Activated CD8-positive, alpha-beta T cell treated with anti-CD3 and anti-CD28 coated beads, Interleukin-2, amount 10 ng/mL, durations not matched to agents 7 days and 5 days (primary cell): ENCODE results near the gene ORAI3. TPM values are rescaled to one million over a fixed set of nuclear protein-coding genes. Genes with fewer than 3 reads are reported as not detected.
A peak's percentile ranks its signal among the peaks of the same experiment; 100 is the strongest.

Source experiments
- ATAC-seq: fragments of 150-1000 bp; cut with Tn5 transposase; one replicate; pipeline ENCODE4 v1.10.0; 2021; ENCODE audit warnings: moderate library complexity
- CTCF ChIA-PET: fragments of 350-600 bp; sonication (Branson Sonifier 250); formaldehyde crosslinking; loops from one replicate; lab custom pipeline; 2021; ENCODE audit warnings: antibody characterized with exemption; lab: Charles Lee
- POLR2A ChIA-PET: fragments of 350-600 bp; sonication (Branson Sonifier 250); formaldehyde crosslinking; loops from one replicate; lab custom pipeline; 2021; ENCODE audit warnings: antibody characterized with exemption; lab: Charles Lee
- DNase-seq: peaks from one replicate; pipeline ENCODE4 v3.0.0-alpha.2; 2020
- H3K27ac Mint-ChIP-seq: one replicate; pipeline ENCODE4 v1.8.0; 2021; ENCODE audit warnings: mild to moderate bottlenecking, mixed read lengths
- H3K27me3 Mint-ChIP-seq: one replicate; pipeline ENCODE4 v1.8.0; 2021; ENCODE audit warnings: low read depth, mixed read lengths
- H3K36me3 Mint-ChIP-seq: one replicate; pipeline ENCODE4 v1.8.0; 2021; ENCODE audit warnings: low read depth, mixed read lengths
- H3K4me1 Mint-ChIP-seq: one replicate; pipeline ENCODE4 v1.8.0; 2021; ENCODE audit warnings: low read depth, mixed read lengths
- H3K4me3 Mint-ChIP-seq: one replicate; pipeline ENCODE4 v1.8.0; 2021; ENCODE audit warnings: mild to moderate bottlenecking, mixed read lengths
- H3K9me3 Mint-ChIP-seq: one replicate; pipeline ENCODE4 v1.8.0; 2022; ENCODE audit warnings: mixed read lengths; ENCODE audit not compliant: insufficient read depth
- total RNA-seq, 2 experiments: library from RNA; stranded (reverse); gene quantifications; one replicate each; pipeline ENCODE4 v1.2.3, GENCODE V29; 2021

ORAI3 gene
- total RNA-seq, 2 experiments from 2014 or later, result 21.4 to 23.1 TPM

DNA sequence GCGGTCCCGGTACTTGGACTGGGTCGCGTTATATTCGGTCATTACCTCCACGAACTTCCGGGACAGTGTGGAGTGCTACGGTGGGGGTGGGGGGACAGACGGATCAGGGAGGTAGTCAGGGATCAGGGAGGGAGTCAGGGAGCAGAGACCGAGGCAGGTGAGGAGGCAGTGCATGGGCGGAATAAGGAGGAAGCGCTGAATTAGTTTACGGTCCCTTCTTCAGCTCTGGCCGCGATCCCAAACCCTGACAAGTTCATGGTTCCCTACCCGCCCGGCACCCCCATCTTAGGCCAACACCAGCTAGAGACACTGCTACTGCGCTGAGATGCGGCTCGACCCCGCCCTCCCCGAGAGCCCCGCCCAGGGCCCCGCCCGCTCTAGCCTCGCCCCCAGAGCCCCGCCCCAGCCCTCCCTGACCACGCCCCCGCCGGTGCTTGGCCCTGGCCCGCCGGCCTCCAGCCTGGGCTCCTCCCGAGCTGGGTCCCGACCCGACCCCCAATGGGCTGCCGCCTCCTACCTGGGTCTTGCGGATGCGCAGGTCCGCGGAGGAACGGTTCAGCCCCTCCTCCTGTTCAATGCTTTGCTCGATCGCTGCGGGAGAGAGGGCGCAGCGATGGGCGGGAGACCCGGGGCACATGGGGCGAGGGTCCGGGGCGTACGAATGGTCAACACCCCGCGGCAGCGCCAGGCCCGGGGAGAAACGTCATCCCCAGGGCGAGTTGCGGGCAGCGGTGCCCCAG lies 48.3 kb downstream of the ORAI3 start:
- Mint-ChIP-seq H3K9me3 (no peaks in the 10 kb centered on the region), H3K4me3 (peak overlapping the region; percentile 92), H3K27me3 (peaks cover 4% of the 10 kb centered on the region), H3K27ac (peak overlapping the region; percentile 94), H3K36me3 (no peaks in the 10 kb centered on the region), H3K4me1 (peaks cover 32% of the 10 kb centered on the region)
- ChIA-PET POLR2A (interaction anchor here (0.6 to 1.6 kb wide), 7 partner anchors 9 to 183 kb away, joined by 3 to 13 read pairs (median 5); partner anchors contain the start of genes FUS, KAT8, ZNF646 and ZNF668), CTCF (interaction anchor here (1.0 to 1.2 kb wide), 3 partner anchors 13 to 463 kb away, joined by 3 to 6 read pairs (median 4); partner anchors contain the start of gene HSD3B7)
- DNase-seq (peak; percentile 90), ATAC-seq (peak; percentile 99)

DNA sequence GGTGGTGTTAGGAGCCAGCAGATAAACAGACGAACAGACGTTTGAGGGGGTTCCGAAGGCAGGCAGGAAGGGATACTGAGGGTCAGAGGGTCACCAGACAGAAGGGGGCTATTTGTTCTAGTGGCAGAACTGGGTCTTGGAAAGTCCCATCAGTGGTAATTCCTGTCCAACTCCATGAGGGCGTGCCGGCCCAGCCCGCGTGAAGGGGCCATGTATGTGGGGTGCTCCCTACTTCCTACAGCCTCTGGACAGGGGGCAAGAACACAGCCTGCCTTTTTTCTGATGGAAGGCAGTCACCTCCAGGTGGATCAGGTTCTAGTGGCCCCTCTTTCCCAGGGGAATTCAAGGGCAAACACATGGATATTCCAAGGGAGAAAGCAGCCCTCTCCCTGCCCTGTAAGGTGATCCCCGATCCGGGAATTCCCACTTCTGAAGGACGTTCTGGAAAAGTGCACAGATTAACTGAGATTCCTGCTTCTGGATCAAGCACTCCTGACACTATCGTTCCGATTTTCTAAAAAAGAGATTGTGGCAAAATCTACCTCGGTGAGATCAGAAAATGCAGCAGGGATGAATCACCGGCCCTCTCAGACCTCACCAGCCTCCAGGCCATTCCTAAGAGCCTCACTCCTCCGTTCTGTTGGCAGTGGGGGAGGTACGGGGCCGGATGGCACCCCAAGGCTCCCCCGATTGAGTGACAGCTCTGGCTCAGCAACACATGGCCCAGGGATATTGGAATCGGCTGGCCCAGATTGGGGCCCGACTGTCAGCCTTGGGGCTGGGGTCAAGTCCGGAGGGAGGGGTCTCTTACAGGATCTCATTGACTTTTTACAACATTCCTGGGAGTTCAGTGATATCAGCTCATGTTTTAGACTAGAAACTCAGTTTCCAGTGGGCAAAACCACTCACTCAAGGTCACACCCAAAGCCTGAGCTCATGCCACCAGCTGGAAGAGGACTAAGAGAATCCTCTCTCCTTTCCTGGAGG lies 49.1 kb downstream of the ORAI3 start:
- POLR2A ChIA-PET, result interaction anchor here (0.6 to 1.6 kb wide), 6 partner anchors 8 to 144 kb away, joined by 3 to 13 read pairs (median 5); partner anchors contain the start of genes KAT8, ZNF646 and ZNF668
- Mint-ChIP-seq H3K36me3 (no peaks in the 10 kb centered on the region), H3K9me3 (no peaks in the 10 kb centered on the region)

GRCh38 chr16:30998852-30999761 lies 50.2 kb downstream of the ORAI3 start:
- Mint-ChIP-seq H3K9me3 (no peaks in the 10 kb centered on the region), H3K4me3 (no peak overlapping the region), H3K4me1 (peaks cover 15% of the 10 kb centered on the region), H3K27ac (no peak overlapping the region), H3K27me3 (peaks cover 4% of the 10 kb centered on the region), H3K36me3 (no peaks in the 10 kb centered on the region)
- ChIA-PET POLR2A (no interaction called here), CTCF (interaction anchor here (0.7 to 1.9 kb wide), 6 partner anchors 13 to 512 kb away, joined by 3 to 5 read pairs (median 4); partner anchors contain the start of genes ZNF646 and ZNF668)
- DNase-seq (no peak), ATAC-seq (no peak)

More for the DNA sequence above, 49.1 kb downstream of the ORAI3 start:
- H3K27me3 Mint-ChIP-seq, result peaks cover 4% of the 10 kb centered on the region
- CTCF ChIA-PET, result interaction anchor here (1.0 to 1.9 kb wide), 7 partner anchors 13 to 462 kb away, joined by 3 to 6 read pairs (median 4); partner anchors contain the start of genes HSD3B7, ZNF646 and ZNF668
- peaks cover 25% of the 10 kb centered on the region for H3K4me1 Mint-ChIP-seq
- no peak overlapping the region for H3K27ac Mint-ChIP-seq
- ATAC-seq (no peak), DNase-seq (no peak)
- peak overlapping the region; percentile 62 for H3K4me3 Mint-ChIP-seq

DNA sequence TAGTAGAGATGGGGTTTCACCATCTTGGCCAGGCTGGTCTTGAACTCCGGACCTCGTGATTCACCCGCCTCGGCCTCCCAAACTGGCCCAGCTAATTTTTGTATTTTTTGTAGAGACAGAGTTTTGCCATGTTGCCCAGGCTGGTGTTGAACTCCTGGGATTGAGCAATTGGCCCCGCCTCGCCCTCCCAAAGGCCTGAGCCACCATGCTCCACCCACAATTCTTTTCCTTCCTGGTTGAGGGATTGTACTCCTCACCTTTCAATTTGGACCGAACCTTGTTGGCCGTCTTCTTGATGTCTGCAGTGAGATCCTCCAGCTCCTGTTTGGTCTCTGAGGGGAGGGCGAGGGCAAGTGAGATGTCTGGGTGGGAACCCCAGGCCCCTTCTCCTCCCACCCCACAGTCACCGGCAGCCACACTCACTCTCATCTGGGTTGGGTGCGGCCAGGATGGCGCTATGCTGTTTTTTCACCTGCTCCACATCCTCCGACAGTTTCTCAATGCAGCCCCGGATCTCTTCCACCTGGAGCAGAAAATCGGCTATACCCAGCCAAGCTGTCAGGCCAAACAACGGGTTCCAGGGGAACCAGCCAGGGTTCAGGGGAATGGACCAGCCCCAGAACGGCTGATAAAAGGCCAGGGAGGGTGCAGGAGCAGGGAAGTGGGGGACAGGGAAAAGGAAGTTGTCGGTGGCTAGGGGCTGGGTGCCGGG lies 52.0 kb downstream of the ORAI3 start:
- POLR2A ChIA-PET, result no interaction called here
- H3K9me3 Mint-ChIP-seq, result no peaks in the 10 kb centered on the region
- H3K27ac Mint-ChIP-seq, result no peak overlapping the region
- CTCF ChIA-PET, result no interaction called here
- no peak overlapping the region for H3K4me3 Mint-ChIP-seq
- H3K27me3 Mint-ChIP-seq, result peaks cover 8% of the 10 kb centered on the region
- DNase-seq, result no peak
- H3K4me1 Mint-ChIP-seq, result peaks cover 7% of the 10 kb centered on the region
- ATAC-seq, result no peak
- no peaks in the 10 kb centered on the region for H3K36me3 Mint-ChIP-seq

- CTCF ChIA-PET, result interaction anchor here (1.1 kb wide), 1 partner anchor 140 kb away, joined by 3 read pairs; no protein-coding TSS in a partner anchor
- ATAC-seq, result no peak
- Mint-ChIP-seq H3K36me3 (no peaks in the 10 kb centered on the region), H3K4me3 (no peak overlapping the region), H3K27ac (no peak overlapping the region), H3K27me3 (peaks cover 12% of the 10 kb centered on the region), H3K4me1 (peaks cover 3% of the 10 kb centered on the region), H3K9me3 (no peaks in the 10 kb centered on the region)
- POLR2A ChIA-PET, result no interaction called here
- DNase-seq, result no peak
These were observed 52.8 kb downstream of the ORAI3 start for GRCh38 chr16:31001507-31002249.

DNA sequence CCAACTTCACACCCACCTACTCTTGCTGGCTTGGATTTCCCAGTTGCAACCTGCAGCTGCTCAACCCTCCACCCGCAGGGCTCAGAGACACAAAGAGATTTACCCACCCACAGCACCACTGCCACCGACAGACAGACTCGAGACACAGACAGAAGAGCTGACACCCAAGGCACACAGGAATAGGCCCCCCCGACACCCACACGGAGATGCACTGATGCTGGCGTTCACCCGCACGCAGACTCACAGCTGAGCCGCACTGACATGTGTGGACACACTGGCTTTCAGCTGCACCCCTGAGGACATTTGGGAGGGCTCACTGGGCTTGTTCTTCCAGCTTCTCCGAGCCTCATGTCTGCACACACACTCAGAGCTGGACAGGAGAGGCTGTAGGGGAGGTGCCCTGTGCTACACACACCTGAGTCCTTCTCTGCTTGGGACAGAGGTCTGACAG lies 53.4 kb downstream of the ORAI3 start:
- Mint-ChIP-seq H3K4me3 (no peak overlapping the region), H3K36me3 (no peaks in the 10 kb centered on the region), H3K4me1 (no peaks in the 10 kb centered on the region), H3K9me3 (no peaks in the 10 kb centered on the region), H3K27me3 (peaks cover 14% of the 10 kb centered on the region), H3K27ac (no peak overlapping the region)
- ChIA-PET CTCF (interaction anchor here (1.1 kb wide), 1 partner anchor 140 kb away, joined by 3 read pairs; no protein-coding TSS in a partner anchor), POLR2A (no interaction called here)
- DNase-seq (no peak), ATAC-seq (no peak)

DNA sequence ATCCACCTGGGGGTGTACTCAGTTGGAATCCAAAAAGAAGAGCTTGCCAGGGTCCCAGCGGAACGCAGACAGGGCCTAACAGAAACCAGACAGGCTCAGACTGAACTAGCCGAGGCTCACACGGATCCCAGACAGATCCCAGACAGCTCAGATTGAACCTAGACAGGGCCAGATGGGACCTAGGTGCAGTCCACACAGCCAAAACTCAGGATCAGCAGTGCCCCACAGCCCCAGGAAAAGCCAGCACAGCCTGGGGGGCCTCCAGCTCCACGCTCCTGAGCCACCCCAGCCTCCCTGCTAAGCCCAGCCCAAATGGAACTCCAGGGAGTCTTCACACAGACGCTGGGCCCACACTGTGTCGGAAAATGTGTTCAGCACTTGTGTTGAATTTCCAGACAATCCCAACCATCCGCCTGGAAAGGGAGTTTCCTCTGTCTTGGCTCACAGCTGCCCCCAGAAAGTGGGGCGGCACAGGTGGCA lies 54.0 kb downstream of the ORAI3 start:
- no peak overlapping the region for H3K27ac Mint-ChIP-seq
- ATAC-seq (no peak), DNase-seq (no peak)
- no peak overlapping the region for H3K4me3 Mint-ChIP-seq
- H3K9me3 Mint-ChIP-seq, result no peaks in the 10 kb centered on the region
- H3K4me1 Mint-ChIP-seq, result no peaks in the 10 kb centered on the region
- ChIA-PET CTCF (interaction anchor here (1.1 to 2.1 kb wide), 2 partner anchors 19 to 139 kb away, joined by 3 to 9 read pairs; partner anchors contain the start of gene HSD3B7), POLR2A (interaction anchor here (0.6 kb wide), 2 partner anchors 17 to 112 kb away, joined by 3 read pairs; no protein-coding TSS in a partner anchor)
- H3K27me3 Mint-ChIP-seq, result peaks cover 19% of the 10 kb centered on the region
- H3K36me3 Mint-ChIP-seq, result no peaks in the 10 kb centered on the region

DNA sequence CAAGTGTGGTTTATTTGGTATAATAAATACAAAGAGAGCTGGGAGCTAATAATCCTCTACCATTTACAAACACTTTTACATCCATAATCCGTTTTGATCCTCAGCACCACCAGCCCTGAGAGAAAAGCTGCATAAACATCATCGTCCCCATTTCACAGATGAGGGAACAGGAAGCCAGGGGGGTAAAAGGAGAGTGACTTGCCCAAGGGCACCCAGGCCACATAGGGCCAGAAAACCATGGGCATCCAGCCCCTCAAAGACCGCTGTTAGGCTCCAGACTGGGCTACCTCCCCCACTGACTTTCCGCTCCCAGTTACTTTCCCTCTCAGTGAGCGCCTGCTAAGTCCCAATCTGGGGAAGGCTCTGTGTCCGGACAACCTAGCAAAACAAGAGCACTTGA lies 54.9 kb downstream of the ORAI3 start:
- ATAC-seq, result no peak
- Mint-ChIP-seq H3K4me3 (no peak overlapping the region), H3K27me3 (peaks cover 20% of the 10 kb centered on the region), H3K9me3 (no peaks in the 10 kb centered on the region), H3K4me1 (no peaks in the 10 kb centered on the region), H3K36me3 (no peaks in the 10 kb centered on the region), H3K27ac (no peak overlapping the region)
- ChIA-PET POLR2A (interaction anchor here (0.6 kb wide), 2 partner anchors 17 to 111 kb away, joined by 3 read pairs; no protein-coding TSS in a partner anchor), CTCF (interaction anchor here (1.5 to 2.1 kb wide), 2 partner anchors 20 to 138 kb away, joined by 3 to 9 read pairs; partner anchors contain the start of gene HSD3B7)
- no peak for DNase-seq
